ENCODE measurements around the gene FAM184A. TPM values are rescaled to one million over a fixed set of nuclear protein-coding genes. Genes with fewer than 3 reads are reported as not detected.

The FAM184A gene
- total RNA-seq, 2 donors from 2014 or later: 205 to 216 TPM

DNA sequence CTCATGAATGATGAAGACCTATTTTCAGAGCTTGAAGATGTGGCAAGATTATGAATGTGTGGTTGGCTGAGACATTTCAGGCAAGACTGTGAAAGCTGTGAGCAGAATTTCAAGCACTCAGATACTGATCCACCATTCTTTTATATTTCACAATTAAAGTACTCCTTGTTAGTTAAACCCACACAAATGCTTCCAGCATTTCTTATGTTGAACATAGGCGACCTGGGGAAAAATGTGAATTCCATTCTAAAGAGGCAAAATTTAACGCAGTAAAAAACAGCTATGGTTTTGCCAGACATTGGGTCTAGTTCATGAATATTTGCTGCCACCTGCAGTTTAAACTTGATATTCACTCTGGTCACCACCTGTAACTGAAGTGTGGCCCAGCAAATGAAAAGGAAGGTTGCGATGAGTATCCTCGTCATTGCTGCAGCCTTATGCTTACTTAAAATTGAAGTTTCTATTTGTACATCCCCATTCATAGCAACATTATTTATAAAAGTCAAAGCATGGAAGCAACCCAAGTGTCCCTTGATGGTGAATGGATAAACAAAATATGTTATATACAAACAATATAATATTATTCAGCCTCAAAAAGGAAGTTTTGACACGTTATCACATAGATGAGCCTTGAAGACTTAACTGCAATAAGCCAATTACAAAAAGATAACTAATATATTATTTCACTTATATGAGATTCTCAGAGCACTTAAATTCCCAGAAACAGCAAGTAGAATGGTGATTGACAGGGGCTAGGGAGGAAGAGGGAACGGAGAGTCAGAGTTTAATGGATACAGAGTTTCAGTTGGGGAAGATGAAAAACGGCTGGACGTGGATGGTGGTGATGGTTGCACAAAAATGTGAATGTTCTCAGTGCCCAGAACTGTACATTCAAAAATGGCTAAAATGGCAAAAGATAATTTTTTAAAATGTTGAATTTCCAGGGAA, 32.4 kb upstream of the FAM184A start:
- Histone ChIP-seq H3K4me1 (ENCODE audit: control insufficient read depth, insufficient read depth, low read length) (no peaks in the 10 kb centered on the region), H3K9me3 (ENCODE audit: control insufficient read depth, low read length) (peaks cover 6% of the 10 kb centered on the region), H3K4me3 (ENCODE audit: low read length) (no peak overlapping the region), H3K27me3 (ENCODE audit: control insufficient read depth, insufficient read depth, low read length, poor library complexity, severe bottlenecking) (no peaks in the 10 kb centered on the region), H3K36me3 (ENCODE audit: control insufficient read depth, insufficient read depth, low read length) (no peaks in the 10 kb centered on the region), H3K9ac (ENCODE audit: extremely low read depth, low read length, poor library complexity, severe bottlenecking) (no peak overlapping the region), H3K27ac (ENCODE audit: low read depth, low read length) (no peak overlapping the region)
- H3K9me3 Mint-ChIP-seq: peaks cover 5% of the 10 kb centered on the region
- 66% methylated on average over 7 to 8 of the region's 8 CpGs for WGBS, 2 experiments (ENCODE audit: insufficient coverage in 1 of 2, insufficient read length in 1 of 2)
- H3K27me3 Mint-ChIP-seq (ENCODE audit: insufficient read depth): no peaks in the 10 kb centered on the region
- peaks cover 11% of the 10 kb centered on the region for H3K4me1 Mint-ChIP-seq
- H3K4me3 Mint-ChIP-seq: no peak overlapping the region
- TF ChIP-seq, protein P1, sequence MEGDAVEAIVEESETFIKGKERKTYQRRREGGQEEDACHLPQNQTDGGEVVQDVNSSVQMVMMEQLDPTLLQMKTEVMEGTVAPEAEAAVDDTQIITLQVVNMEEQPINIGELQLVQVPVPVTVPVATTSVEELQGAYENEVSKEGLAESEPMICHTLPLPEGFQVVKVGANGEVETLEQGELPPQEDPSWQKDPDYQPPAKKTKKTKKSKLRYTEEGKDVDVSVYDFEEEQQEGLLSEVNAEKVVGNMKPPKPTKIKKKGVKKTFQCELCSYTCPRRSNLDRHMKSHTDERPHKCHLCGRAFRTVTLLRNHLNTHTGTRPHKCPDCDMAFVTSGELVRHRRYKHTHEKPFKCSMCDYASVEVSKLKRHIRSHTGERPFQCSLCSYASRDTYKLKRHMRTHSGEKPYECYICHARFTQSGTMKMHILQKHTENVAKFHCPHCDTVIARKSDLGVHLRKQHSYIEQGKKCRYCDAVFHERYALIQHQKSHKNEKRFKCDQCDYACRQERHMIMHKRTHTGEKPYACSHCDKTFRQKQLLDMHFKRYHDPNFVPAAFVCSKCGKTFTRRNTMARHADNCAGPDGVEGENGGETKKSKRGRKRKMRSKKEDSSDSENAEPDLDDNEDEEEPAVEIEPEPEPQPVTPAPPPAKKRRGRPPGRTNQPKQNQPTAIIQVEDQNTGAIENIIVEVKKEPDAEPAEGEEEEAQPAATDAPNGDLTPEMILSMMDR (conservative IDR thresholded peaks at IDR 0.05): peak; percentile 77
- no peaks in the 10 kb centered on the region for H3K36me3 Mint-ChIP-seq (ENCODE audit: low read depth)
- no peak overlapping the region for H3K27ac Mint-ChIP-seq
- peak; percentile 77 for DNase-seq

GRCh38 chr6:119109654-119110325, 31.3 kb upstream of the FAM184A start:
- no peak overlapping the region for H3K4me3 Mint-ChIP-seq
- no peaks in the 10 kb centered on the region for H3K36me3 Mint-ChIP-seq (ENCODE audit: low read depth)
- H3K4me1 Mint-ChIP-seq: peaks cover 11% of the 10 kb centered on the region
- WGBS, 2 experiments (ENCODE audit: insufficient coverage in 1 of 2, insufficient read length in 1 of 2): 87 to 97% methylated on average over 4 to 8 of the region's 8 CpGs
- no peak overlapping the region for H3K27ac Mint-ChIP-seq
- Histone ChIP-seq H3K36me3 (ENCODE audit: control insufficient read depth, insufficient read depth, low read length) (no peaks in the 10 kb centered on the region), H3K4me1 (ENCODE audit: control insufficient read depth, insufficient read depth, low read length) (no peaks in the 10 kb centered on the region), H3K27ac (ENCODE audit: low read depth, low read length) (no peak overlapping the region), H3K27me3 (ENCODE audit: control insufficient read depth, insufficient read depth, low read length, poor library complexity, severe bottlenecking) (no peaks in the 10 kb centered on the region), H3K9me3 (ENCODE audit: control insufficient read depth, low read length) (peaks cover 6% of the 10 kb centered on the region), H3K4me3 (ENCODE audit: low read length) (no peak overlapping the region), H3K9ac (ENCODE audit: extremely low read depth, low read length, poor library complexity, severe bottlenecking) (no peak overlapping the region)
- peaks cover 5% of the 10 kb centered on the region for H3K9me3 Mint-ChIP-seq
- H3K27me3 Mint-ChIP-seq (ENCODE audit: insufficient read depth): no peaks in the 10 kb centered on the region
- no peak for DNase-seq
- TF ChIP-seq, protein P1 (conservative IDR thresholded peaks at IDR 0.05): no peak

DNA sequence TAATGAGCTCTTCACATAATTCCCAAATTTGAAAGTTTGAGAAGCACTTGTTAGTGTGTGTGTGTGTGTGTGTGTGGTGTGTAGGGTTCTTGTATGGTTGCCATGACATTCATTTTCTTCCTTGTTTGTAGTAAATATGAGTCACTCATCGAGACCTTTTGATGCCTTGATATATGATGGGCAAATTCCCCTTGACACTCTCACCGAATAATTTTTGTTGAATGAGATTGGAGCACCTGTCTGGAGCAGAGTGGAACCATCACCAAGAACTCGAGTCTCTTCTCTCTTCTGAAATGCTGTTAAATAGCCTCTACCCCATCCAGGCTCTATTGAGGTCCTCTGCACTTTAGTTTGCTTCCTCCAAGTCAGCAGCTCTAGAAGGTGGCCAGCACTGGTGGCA, 29.6 kb upstream of the FAM184A start:
- Histone ChIP-seq H3K4me1 (ENCODE audit: control insufficient read depth, insufficient read depth, low read length) (no peaks in the 10 kb centered on the region), H3K4me3 (ENCODE audit: low read length) (no peak overlapping the region), H3K36me3 (ENCODE audit: control insufficient read depth, insufficient read depth, low read length) (no peaks in the 10 kb centered on the region), H3K27ac (ENCODE audit: low read depth, low read length) (no peak overlapping the region), H3K9me3 (ENCODE audit: control insufficient read depth, low read length) (peaks cover 6% of the 10 kb centered on the region), H3K9ac (ENCODE audit: extremely low read depth, low read length, poor library complexity, severe bottlenecking) (no peak overlapping the region), H3K27me3 (ENCODE audit: control insufficient read depth, insufficient read depth, low read length, poor library complexity, severe bottlenecking) (no peaks in the 10 kb centered on the region)
- peaks cover 5% of the 10 kb centered on the region for H3K9me3 Mint-ChIP-seq
- H3K27me3 Mint-ChIP-seq (ENCODE audit: insufficient read depth): no peaks in the 10 kb centered on the region
- no peak overlapping the region for H3K27ac Mint-ChIP-seq
- no peak for DNase-seq
- no peaks in the 10 kb centered on the region for H3K36me3 Mint-ChIP-seq (ENCODE audit: low read depth)
- H3K4me3 Mint-ChIP-seq: no peak overlapping the region
- peaks cover 10% of the 10 kb centered on the region for H3K4me1 Mint-ChIP-seq
- TF ChIP-seq, protein P1 (conservative IDR thresholded peaks at IDR 0.05): no peak
- WGBS, 2 experiments (ENCODE audit: insufficient coverage in 1 of 2, insufficient read length in 1 of 2): 91 to 100% methylated on average over 2 to 3 of the region's 3 CpGs

Data from endodermal cell (in vitro differentiated cells).